Keratinocyte (primary cell): Measurements from ENCODE around the gene GID4.

ENCODE experiments used
- CTCF ChIP-seq, 3 experiments: IDR thresholded peaks in 1 of 3; conservative IDR thresholded peaks in 1 of 3; optimal IDR thresholded peaks in 1 of 3; 2 replicates in 2 of 3; 3 replicates in 1 of 3; pipeline versions ENCODE3 to v1.5.1; 2011; ENCODE audit warnings: low read length in 3 of 3, mild to moderate bottlenecking in 3 of 3, moderate library complexity in 2 of 3, control low read depth in 1 of 3, inconsistent platforms in 1 of 3; ENCODE audit not compliant: insufficient read depth in 2 of 3; ENCODE audit errors: extremely low read depth in 1 of 3
- EZH2 ChIP-seq: IDR thresholded peaks from one replicate; pipeline ENCODE4 v1.6.1; 2012; ENCODE audit warnings: inconsistent platforms, mild to moderate bottlenecking, low read length, moderate library complexity

- TF ChIP-seq CTCF (optimal IDR thresholded peaks at IDR 0.05 in 1 of 3, IDR thresholded peaks at IDR 0.05 in 1 of 3, conservative IDR thresholded peaks at IDR 0.05 in 1 of 3; ENCODE audit: extremely low read depth in 1 of 3, insufficient read depth in 2 of 3, low read length in 3 of 3) (no peak), EZH2 (no peak)
Observed at GRCh38 chr17:18101828-18102227, 62.6 kb downstream of the GID4 start.
